Epithelial cell of esophagus (primary cell): ENCODE data around the gene MYMX.
"Not testable (repeated sequence)": the region's sequence is repeated elsewhere in the genome, so short reads cannot be mapped to it uniquely, and the experiment has no call there.

Experiments used
- DNase-seq: peaks from one replicate; pipeline ENCODE4 v3.0.0; 2010; ENCODE audit warnings: low read depth
- H3K4me3 ChIP-seq: 2 replicates; pipeline ENCODE4 v1.5.1; 2011; ENCODE audit warnings: mild to moderate bottlenecking, low read length, control low read depth
- CTCF ChIP-seq: IDR thresholded peaks from 2 replicates; pipeline ENCODE4 v1.5.1; 2011; ENCODE audit warnings: low read depth, mild to moderate bottlenecking, low read length, control low read depth, inconsistent platforms; ENCODE audit not compliant: insufficient read depth; ENCODE audit errors: missing control alignments

Gene MYMX

GRCh38 chr6:44188819-44189218, 27.9 kb upstream of the MYMX start:
- no peak for TF ChIP-seq CTCF
- H3K4me3 ChIP-seq = no peak overlapping the region
- no peak for DNase-seq

GRCh38 chr6:44189257-44189656, 27.5 kb upstream of the MYMX start:
- no peak for TF ChIP-seq CTCF
- H3K4me3 ChIP-seq = no peak overlapping the region
- no peak for DNase-seq

- no peak for TF ChIP-seq CTCF
- no peak for DNase-seq
- H3K4me3 ChIP-seq = no peak overlapping the region
Measured at GRCh38 chr6:44190715-44191114, 26.0 kb upstream of the MYMX start.

GRCh38 chr6:44192428-44193041, 24.2 kb upstream of the MYMX start:
- no peak overlapping the region for H3K4me3 ChIP-seq
- TF ChIP-seq CTCF = no peak

GRCh38 chr6:44193307-44193910, 23.3 kb upstream of the MYMX start:
- DNase-seq = no peak
- no peak overlapping the region for H3K4me3 ChIP-seq
- TF ChIP-seq CTCF = no peak

More at GRCh38 chr6:44192428-44193041, 24.2 kb upstream of the MYMX start:
- DNase-seq = no peak

GRCh38 chr6:44194326-44194725, 22.4 kb upstream of the MYMX start:
- no peak for TF ChIP-seq CTCF
- DNase-seq = no peak
- H3K4me3 ChIP-seq = no peak overlapping the region

GRCh38 chr6:44196351-44196750, 20.4 kb upstream of the MYMX start:
- not testable (repeated sequence) for DNase-seq, H3K4me3 ChIP-seq
